Naive thymus-derived CD4-positive, alpha-beta T cell (primary cell): ENCODE measurements around the gene SLC2A13. TPM values are rescaled to one million over a fixed set of nuclear protein-coding genes. Genes with fewer than 3 reads are reported as not detected.

Source experiments
- ATAC-seq: fragments of 150-1000 bp; cut with Tn5 transposase; 2 replicates; pipeline ENCODE4 v1.10.0; 2021; ENCODE audit warnings: mild to moderate bottlenecking, moderate library complexity
- CTCF ChIA-PET: fragments of 350-600 bp; sonication (Branson Sonifier 250); formaldehyde crosslinking; loops from one replicate; lab custom pipeline; 2021; ENCODE audit warnings: antibody characterized with exemption; lab: Charles Lee
- POLR2A ChIA-PET: fragments of 350-600 bp; sonication (Branson Sonifier 250); formaldehyde crosslinking; loops from one replicate; lab custom pipeline; 2021; ENCODE audit warnings: antibody characterized with exemption, inconsistent platforms; lab: Charles Lee
- DNase-seq, 9 donors: peaks; one replicate each; pipeline versions ENCODE4 v3.0.0 to v3.0.0-alpha.2; 2020 to 2022; ENCODE audit warnings: mixed read lengths in 1 of 9
- H3K27ac ChIP-seq: one replicate; pipeline ENCODE4 v1.7.0; 2013; ENCODE audit warnings: mild to moderate bottlenecking, low read depth, low read length, moderate library complexity
- H3K27me3 ChIP-seq, 2 donors: one replicate each; pipeline ENCODE4 v1.7.0; 2013; ENCODE audit warnings: low read length in 2 of 2, mild to moderate bottlenecking in 2 of 2, moderate library complexity in 2 of 2; ENCODE audit not compliant: control insufficient read depth in 2 of 2, insufficient read depth in 2 of 2
- H3K36me3 ChIP-seq, 3 experiments: 1 replicate in 2 of 3; 2 replicates in 1 of 3; pipeline ENCODE4 v1.7.0; 2013; ENCODE audit warnings: low read length in 3 of 3, mild to moderate bottlenecking in 3 of 3, moderate library complexity in 1 of 3; ENCODE audit not compliant: insufficient read depth in 3 of 3, control insufficient read depth in 2 of 3
- H3K4me1 ChIP-seq, 2 donors: one replicate each; pipeline ENCODE4 v1.7.0; 2013; ENCODE audit warnings: low read length in 2 of 2, mild to moderate bottlenecking in 2 of 2, moderate library complexity in 1 of 2; ENCODE audit not compliant: control insufficient read depth in 2 of 2, insufficient read depth in 2 of 2
- H3K4me3 ChIP-seq: 2 replicates; pipeline ENCODE4 v1.7.0; 2013; ENCODE audit warnings: mild to moderate bottlenecking, low read length
- H3K9me3 ChIP-seq, 3 experiments: 1 replicate in 2 of 3; 2 replicates in 1 of 3; pipeline ENCODE4 v1.7.0; 2013; ENCODE audit warnings: low read length in 3 of 3; ENCODE audit not compliant: control insufficient read depth in 2 of 3
- H3K27ac Mint-ChIP-seq, 9 donors: one replicate each; pipeline ENCODE4 v1.8.0; 2020 to 2022; ENCODE audit warnings: mixed read lengths in 9 of 9, mild to moderate bottlenecking in 8 of 9, moderate library complexity in 5 of 9, inconsistent platforms in 2 of 9
- H3K27me3 Mint-ChIP-seq, 5 donors: one replicate each; pipeline ENCODE4 v1.8.0; 2021 to 2022; ENCODE audit warnings: mixed read lengths in 5 of 5, mild to moderate bottlenecking in 1 of 5
- H3K36me3 Mint-ChIP-seq, 5 donors: one replicate each; pipeline ENCODE4 v1.8.0; 2020 to 2022; ENCODE audit warnings: mixed read lengths in 5 of 5, mild to moderate bottlenecking in 3 of 5, inconsistent platforms in 1 of 5
- H3K4me1 Mint-ChIP-seq, 7 donors: one replicate each; pipeline ENCODE4 v1.8.0; 2020 to 2022; ENCODE audit warnings: mixed read lengths in 7 of 7, mild to moderate bottlenecking in 3 of 7, inconsistent platforms in 1 of 7
- H3K4me3 Mint-ChIP-seq, 10 donors: one replicate each; pipeline ENCODE4 v1.8.0; 2020 to 2022; ENCODE audit warnings: mild to moderate bottlenecking in 10 of 10, mixed read lengths in 10 of 10, moderate library complexity in 6 of 10, inconsistent platforms in 2 of 10
- H3K9me3 Mint-ChIP-seq, 11 donors: one replicate each; pipeline ENCODE4 v1.8.0; 2020 to 2022; ENCODE audit warnings: mixed read lengths in 11 of 11, mild to moderate bottlenecking in 4 of 11, inconsistent platforms in 1 of 11, moderate library complexity in 1 of 11
- intact Hi-C, 2 donors: fragments of 100-400 bp; cut with micrococcal nuclease; formaldehyde crosslinking; loops; one replicate each; pipeline ENCODE4 v1.15.1; 2023
- polyA plus RNA-seq, 2 donors: library from polyadenylated mRNA; unstranded; fragments of 300-500 nt; fragmentation: Illumina TruSeq; gene quantifications; one replicate each; pipeline ENCODE4 v1.2.3, GENCODE V29; 2021
- total RNA-seq, 6 experiments: library from RNA in 5 of 6; stranded (reverse) in 5 of 6; gene quantifications; 1 replicate in 5 of 6; 2 replicates in 1 of 6; pipeline ENCODE4 v1.2.3 and lab custom pipeline; 2021 to 2026

Gene SLC2A13
- total and polyA plus RNA-seq, 7 experiments from 2014 or later: 1.2 to 5.8 (median 4.4) TPM

- H3K9me3 Mint-ChIP-seq: peaks cover 0 to 15% (median 7%) of the 10 kb centered on the region in 11 donors
- CTCF ChIA-PET: no interaction called here
- POLR2A ChIA-PET: no interaction called here
Observed at GRCh38 chr12:39937119-39937518, 168.8 kb downstream of the SLC2A13 start.

DNA sequence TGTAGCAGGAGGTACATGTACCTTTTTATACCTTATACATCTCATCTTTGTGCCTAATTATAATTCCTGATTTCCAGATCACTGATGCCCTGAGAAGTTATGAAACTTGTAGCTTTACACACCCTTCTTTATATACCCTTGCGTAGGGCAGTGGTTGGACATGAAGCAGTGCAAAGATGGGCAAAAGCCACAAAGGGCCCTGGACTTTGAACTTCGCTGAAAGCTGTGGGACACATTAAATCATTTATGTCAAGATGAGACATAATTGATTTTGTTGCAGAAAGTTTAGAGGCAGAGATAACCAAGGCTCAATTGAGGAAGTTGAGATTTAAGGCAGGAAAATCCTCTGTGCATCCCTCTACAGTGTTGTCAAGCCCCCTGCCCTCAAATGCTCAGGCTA is 170.0 kb downstream of the SLC2A13 start:
- DNase-seq: no peak
- H3K36me3 ChIP-seq: no peaks in the 10 kb centered on the region
- no peaks in the 10 kb centered on the region for H3K4me1 ChIP-seq
- H3K4me1 Mint-ChIP-seq: peaks cover 0 to 2% (median 0%) of the 10 kb centered on the region in 7 donors
- no peaks in the 10 kb centered on the region for H3K9me3 ChIP-seq
- no peaks in the 10 kb centered on the region for H3K27me3 ChIP-seq
- H3K4me3 ChIP-seq: no peak overlapping the region
- ChIA-PET CTCF (no interaction called here), POLR2A (no interaction called here)
- no peak overlapping the region for H3K27ac ChIP-seq
- no peak for ATAC-seq
- H3K9me3 Mint-ChIP-seq: peaks cover 0 to 3% (median 0%) of the 10 kb centered on the region in 11 donors
- H3K27me3 Mint-ChIP-seq: no peaks in the 10 kb centered on the region
- intact Hi-C loops: no loop called here
- H3K36me3 Mint-ChIP-seq: no peaks in the 10 kb centered on the region
- no peak overlapping the region for H3K27ac Mint-ChIP-seq
- H3K4me3 Mint-ChIP-seq: no peak overlapping the region

More at GRCh38 chr12:39937119-39937518, 168.8 kb downstream of the SLC2A13 start:
- peaks cover 0 to 3% (median 0%) of the 10 kb centered on the region in 5 donors for H3K36me3 Mint-ChIP-seq
- no peak for ATAC-seq
- Histone ChIP-seq H3K27ac (no peak overlapping the region), H3K27me3 (no peaks in the 10 kb centered on the region), H3K36me3 (no peaks in the 10 kb centered on the region), H3K4me1 (no peaks in the 10 kb centered on the region), H3K4me3 (no peak overlapping the region), H3K9me3 (no peaks in the 10 kb centered on the region)
- peaks cover 0 to 2% (median 0%) of the 10 kb centered on the region in 7 donors for H3K4me1 Mint-ChIP-seq
- intact Hi-C loops: no loop called here
- DNase-seq: no peak
- H3K27me3 Mint-ChIP-seq: no peaks in the 10 kb centered on the region
- no peak overlapping the region for H3K4me3 Mint-ChIP-seq
- no peak overlapping the region for H3K27ac Mint-ChIP-seq

DNA sequence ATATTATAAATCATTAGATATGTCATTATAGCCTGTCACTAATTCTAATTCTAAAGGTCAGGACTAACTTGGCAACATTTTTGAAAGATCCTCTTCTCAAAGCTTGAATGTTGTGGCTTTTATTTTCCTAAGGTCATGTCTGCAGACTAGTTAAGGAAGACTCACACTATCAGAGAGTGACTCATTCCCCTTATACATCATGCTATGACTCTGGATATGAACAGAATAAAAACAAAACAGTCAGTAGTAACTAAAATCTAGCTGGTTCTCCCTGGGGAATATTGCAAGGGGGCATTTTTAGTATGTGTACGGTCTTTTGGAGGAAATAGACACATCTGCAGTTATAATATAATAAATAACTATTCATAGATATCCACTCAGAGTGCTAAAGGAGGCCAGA is 170.6 kb downstream of the SLC2A13 start:
- no peaks in the 10 kb centered on the region for H3K27me3 ChIP-seq
- H3K27ac ChIP-seq: no peak overlapping the region
- H3K27ac Mint-ChIP-seq: no peak overlapping the region
- peaks cover 0 to 1% (median 0%) of the 10 kb centered on the region in 11 donors for H3K9me3 Mint-ChIP-seq
- H3K4me1 ChIP-seq: no peaks in the 10 kb centered on the region
- POLR2A ChIA-PET: no interaction called here
- intact Hi-C loops: no loop called here
- H3K4me3 ChIP-seq: no peak overlapping the region
- H3K4me3 Mint-ChIP-seq: no peak overlapping the region
- ATAC-seq (no peak), DNase-seq (no peak)
- no peaks in the 10 kb centered on the region for H3K36me3 Mint-ChIP-seq
- CTCF ChIA-PET: interaction anchor here (0.6 kb wide), 1 partner anchor 106 kb away, joined by 3 read pairs; no protein-coding TSS in a partner anchor
- no peaks in the 10 kb centered on the region for H3K36me3 ChIP-seq
- no peaks in the 10 kb centered on the region for H3K9me3 ChIP-seq
- peaks cover 0 to 2% (median 0%) of the 10 kb centered on the region in 7 donors for H3K4me1 Mint-ChIP-seq
- no peaks in the 10 kb centered on the region for H3K27me3 Mint-ChIP-seq

GRCh38 chr12:39931857-39932256 is 174.0 kb downstream of the SLC2A13 start:
- no peak overlapping the region for H3K27ac ChIP-seq
- Mint-ChIP-seq H3K4me1 (peaks cover 0 to 2% (median 0%) of the 10 kb centered on the region in 7 donors), H3K36me3 (peaks cover 0 to 3% (median 0%) of the 10 kb centered on the region in 5 donors), H3K27me3 (no peaks in the 10 kb centered on the region), H3K27ac (no peak overlapping the region), H3K9me3 (no peaks in the 10 kb centered on the region), H3K4me3 (no peak overlapping the region)
- no peak overlapping the region for H3K4me3 ChIP-seq
- ATAC-seq (no peak), DNase-seq (no peak)
- no peaks in the 10 kb centered on the region for H3K9me3 ChIP-seq
- H3K27me3 ChIP-seq: no peaks in the 10 kb centered on the region
- POLR2A ChIA-PET: no interaction called here
- CTCF ChIA-PET: no interaction called here
- H3K36me3 ChIP-seq: no peaks in the 10 kb centered on the region
- intact Hi-C loops: no loop called here
- H3K4me1 ChIP-seq: no peaks in the 10 kb centered on the region

- no peaks in the 10 kb centered on the region for H3K27me3 ChIP-seq
- H3K4me1 Mint-ChIP-seq: peaks cover 0 to 2% (median 0%) of the 10 kb centered on the region in 7 donors
- no peak overlapping the region for H3K4me3 ChIP-seq
- H3K27ac Mint-ChIP-seq: no peak overlapping the region
- intact Hi-C loops: no loop called here
- no peak overlapping the region for H3K4me3 Mint-ChIP-seq
- H3K9me3 Mint-ChIP-seq: no peaks in the 10 kb centered on the region
- no peak for ATAC-seq
- H3K36me3 ChIP-seq: no peaks in the 10 kb centered on the region
- H3K27me3 Mint-ChIP-seq: no peaks in the 10 kb centered on the region
- no peak overlapping the region for H3K27ac ChIP-seq
- CTCF ChIA-PET: no interaction called here
- H3K4me1 ChIP-seq: no peaks in the 10 kb centered on the region
- H3K36me3 Mint-ChIP-seq: peaks cover 0 to 3% (median 0%) of the 10 kb centered on the region in 5 donors
- no peak for DNase-seq
- no peaks in the 10 kb centered on the region for H3K9me3 ChIP-seq
- POLR2A ChIA-PET: no interaction called here
Observed at GRCh38 chr12:39931231-39931630, 174.7 kb downstream of the SLC2A13 start.

- no peak overlapping the region for H3K27ac ChIP-seq
- H3K4me1 Mint-ChIP-seq: peaks cover 0 to 2% (median 0%) of the 10 kb centered on the region in 7 donors
- H3K27me3 ChIP-seq: no peaks in the 10 kb centered on the region
- H3K4me3 Mint-ChIP-seq: no peak overlapping the region
- POLR2A ChIA-PET: no interaction called here
- no peak overlapping the region for H3K27ac Mint-ChIP-seq
- intact Hi-C loops: no loop called here
- H3K9me3 ChIP-seq: no peaks in the 10 kb centered on the region
- DNase-seq (no peak), ATAC-seq (no peak)
- H3K36me3 ChIP-seq: no peaks in the 10 kb centered on the region
- H3K36me3 Mint-ChIP-seq: peaks cover 0 to 3% (median 0%) of the 10 kb centered on the region in 5 donors
- H3K9me3 Mint-ChIP-seq: no peaks in the 10 kb centered on the region
- H3K4me3 ChIP-seq: no peak overlapping the region
- no peaks in the 10 kb centered on the region for H3K27me3 Mint-ChIP-seq
- CTCF ChIA-PET: no interaction called here
- H3K4me1 ChIP-seq: no peaks in the 10 kb centered on the region
Observed at GRCh38 chr12:39930101-39930500, 175.8 kb downstream of the SLC2A13 start.

GRCh38 chr12:39928181-39928899 is 177.5 kb downstream of the SLC2A13 start:
- no peaks in the 10 kb centered on the region for H3K36me3 ChIP-seq
- no peaks in the 10 kb centered on the region for H3K9me3 ChIP-seq
- intact Hi-C loops: no loop called here
- Mint-ChIP-seq H3K4me3 (no peak overlapping the region), H3K36me3 (peaks cover 0 to 3% (median 0%) of the 10 kb centered on the region in 5 donors), H3K9me3 (no peaks in the 10 kb centered on the region), H3K27ac (no peak overlapping the region), H3K27me3 (no peaks in the 10 kb centered on the region), H3K4me1 (no peaks in the 10 kb centered on the region)
- DNase-seq (no peak), ATAC-seq (no peak)
- POLR2A ChIA-PET: no interaction called here
- no peaks in the 10 kb centered on the region for H3K27me3 ChIP-seq
- H3K27ac ChIP-seq: no peak overlapping the region
- CTCF ChIA-PET: no interaction called here
- no peak overlapping the region for H3K4me3 ChIP-seq
- H3K4me1 ChIP-seq: no peaks in the 10 kb centered on the region
